IPS DF 6.9 (cell line): ENCODE data around the gene TMEM120A.

Source experiments
- DNase-seq: peaks from one replicate; pipeline ENCODE4 v3.0.0-alpha.2; 2013; ENCODE audit warnings: low read depth, low spot score
- H3K27ac ChIP-seq: one replicate; pipeline ENCODE4 v1.5.1; 2013; ENCODE audit warnings: low read length, control low read depth
- H3K27me3 ChIP-seq: 2 replicates; pipeline ENCODE4 v1.6.1; 2013; ENCODE audit warnings: mild to moderate bottlenecking, low read length; ENCODE audit not compliant: control insufficient read depth, insufficient read depth
- H3K36me3 ChIP-seq: 2 replicates; pipeline ENCODE4 v1.6.1; 2013; ENCODE audit warnings: low read length; ENCODE audit not compliant: control insufficient read depth, insufficient read depth
- H3K4me1 ChIP-seq: 2 replicates; pipeline ENCODE4 v1.6.1; 2013; ENCODE audit warnings: low read length; ENCODE audit not compliant: control insufficient read depth, insufficient read depth
- H3K4me3 ChIP-seq: 2 replicates; pipeline ENCODE4 v1.5.1; 2013; ENCODE audit warnings: mild to moderate bottlenecking, low read length
- H3K9me3 ChIP-seq: 2 replicates; pipeline ENCODE4 v1.6.1; 2013; ENCODE audit warnings: low read length, inconsistent platforms; ENCODE audit not compliant: control insufficient read depth, insufficient read depth
- WGBS: extraction: QIAGEN DNeasy Blood & Tissue Kit; methylation state at CpG from one replicate; pipeline ENCODE4 v1.1.7; 2013; ENCODE audit warnings: mixed read lengths, missing lambda C conversion rate; ENCODE audit not compliant: insufficient read length, insufficient coverage; 5-methylcytosine and 5-hydroxymethylcytosine counted together

The TMEM120A gene

DNA sequence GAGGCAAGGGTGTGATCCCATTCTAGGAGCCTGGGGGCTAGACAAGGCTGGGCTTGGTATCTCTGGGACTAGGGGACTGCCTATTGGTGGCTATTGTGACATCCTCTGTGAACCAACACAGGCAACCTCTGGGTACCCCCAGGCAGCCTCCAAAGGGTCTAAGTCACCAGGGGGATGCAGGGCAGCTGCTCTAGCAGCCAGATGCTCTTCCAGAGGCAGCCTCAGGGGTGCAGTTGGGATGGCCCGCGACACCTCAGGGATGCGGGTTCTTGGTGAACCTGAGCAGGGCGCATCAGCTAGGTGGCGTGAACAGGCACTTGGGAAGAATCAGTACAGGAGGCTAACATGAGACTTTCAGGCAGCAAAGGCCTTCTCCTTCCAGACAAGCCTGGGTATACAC is 1.6 kb upstream of the TMEM120A start:
- no peak for DNase-seq
- H3K27me3 ChIP-seq, result no peaks in the 10 kb centered on the region
- H3K27ac ChIP-seq, result no peak overlapping the region
- H3K4me1 ChIP-seq, result peaks cover under 1% of the 10 kb centered on the region; the same call in 1 of the 2 replicates
- no CpG with 5 or more reads among the region's 5 CpGs for WGBS
- 0 out of 2 replicates have a peak, but pooled peaks cover 4% of the 10 kb centered on the region for H3K36me3 ChIP-seq
- no peak overlapping the region for H3K4me3 ChIP-seq
- H3K9me3 ChIP-seq, result no peaks in the 10 kb centered on the region

DNA sequence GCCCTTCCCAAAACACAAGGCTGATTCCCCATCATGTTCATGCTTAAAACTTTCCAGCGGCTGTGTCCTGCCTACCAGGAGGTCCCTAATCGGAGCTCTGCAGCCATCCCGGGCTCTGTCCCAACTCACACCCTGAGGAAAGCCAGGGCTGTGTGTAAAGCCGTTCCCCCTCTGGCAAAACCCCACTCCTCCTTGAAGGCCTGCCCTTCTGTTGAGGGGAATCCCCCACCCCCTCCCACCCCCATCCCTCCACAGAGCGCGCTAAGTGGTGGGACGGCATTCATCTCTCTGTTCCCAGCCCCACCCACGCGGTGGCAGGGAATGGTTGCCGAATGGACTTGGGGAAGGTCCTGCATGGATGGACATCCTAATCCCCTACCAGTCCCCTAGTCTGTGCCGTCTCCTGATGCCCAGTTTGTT is 667 bp upstream of the TMEM120A start:
- no peaks in the 10 kb centered on the region for H3K36me3 ChIP-seq
- H3K4me3 ChIP-seq, result no peak overlapping the region; the same call in 1 of the 2 replicates
- no peaks in the 10 kb centered on the region for H3K27me3 ChIP-seq
- no peak for DNase-seq
- H3K4me1 ChIP-seq, result peaks cover 4% of the 10 kb centered on the region; the same call in 1 of the 2 replicates
- no peaks in the 10 kb centered on the region for H3K9me3 ChIP-seq
- H3K27ac ChIP-seq, result no peak overlapping the region
- no CpG with 5 or more reads among the region's 11 CpGs for WGBS

DNA sequence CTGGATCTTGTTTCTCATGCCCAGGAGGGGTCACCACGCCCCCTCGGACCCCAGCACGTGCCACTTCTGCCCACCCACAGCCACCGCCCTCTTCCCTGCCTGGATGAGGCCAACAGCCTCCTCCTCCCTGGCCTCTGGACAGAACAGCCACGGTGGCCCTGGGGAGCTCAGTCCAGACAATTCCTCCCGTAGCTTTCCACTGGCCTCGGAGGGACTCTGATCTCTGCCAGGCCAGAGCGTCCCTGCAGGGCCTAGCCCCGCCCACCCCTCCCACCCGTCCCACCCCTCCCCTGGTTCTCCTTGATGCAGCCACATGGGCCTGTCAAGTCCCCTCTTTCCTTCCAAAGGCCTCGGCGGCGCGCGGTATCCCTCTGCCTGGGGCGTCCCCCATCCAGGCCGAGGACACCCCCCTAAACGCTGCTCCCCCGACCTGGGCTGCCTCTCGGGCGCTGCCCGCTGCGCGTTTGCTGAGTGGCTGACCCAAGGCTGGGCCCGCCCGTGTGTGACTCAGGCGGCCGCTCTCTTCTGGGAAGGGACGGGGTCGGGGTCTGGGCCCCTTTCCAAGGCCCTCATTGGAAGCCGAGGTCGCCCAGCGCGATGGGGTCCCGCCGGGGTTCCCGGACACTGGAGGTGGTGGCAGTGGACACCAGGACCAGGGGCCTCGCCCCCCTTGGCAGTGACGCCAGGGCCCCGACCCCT is 557 bp downstream of the TMEM120A start:
- Histone ChIP-seq H3K36me3 (no peaks in the 10 kb centered on the region), H3K4me3 (peak overlapping the region; percentile 47), H3K9me3 (no peaks in the 10 kb centered on the region), H3K4me1 (peaks cover 14% of the 10 kb centered on the region), H3K27me3 (no peaks in the 10 kb centered on the region), H3K27ac (no peak overlapping the region)
- no peak for DNase-seq
- no CpG with 5 or more reads among the region's 40 CpGs for WGBS

DNA sequence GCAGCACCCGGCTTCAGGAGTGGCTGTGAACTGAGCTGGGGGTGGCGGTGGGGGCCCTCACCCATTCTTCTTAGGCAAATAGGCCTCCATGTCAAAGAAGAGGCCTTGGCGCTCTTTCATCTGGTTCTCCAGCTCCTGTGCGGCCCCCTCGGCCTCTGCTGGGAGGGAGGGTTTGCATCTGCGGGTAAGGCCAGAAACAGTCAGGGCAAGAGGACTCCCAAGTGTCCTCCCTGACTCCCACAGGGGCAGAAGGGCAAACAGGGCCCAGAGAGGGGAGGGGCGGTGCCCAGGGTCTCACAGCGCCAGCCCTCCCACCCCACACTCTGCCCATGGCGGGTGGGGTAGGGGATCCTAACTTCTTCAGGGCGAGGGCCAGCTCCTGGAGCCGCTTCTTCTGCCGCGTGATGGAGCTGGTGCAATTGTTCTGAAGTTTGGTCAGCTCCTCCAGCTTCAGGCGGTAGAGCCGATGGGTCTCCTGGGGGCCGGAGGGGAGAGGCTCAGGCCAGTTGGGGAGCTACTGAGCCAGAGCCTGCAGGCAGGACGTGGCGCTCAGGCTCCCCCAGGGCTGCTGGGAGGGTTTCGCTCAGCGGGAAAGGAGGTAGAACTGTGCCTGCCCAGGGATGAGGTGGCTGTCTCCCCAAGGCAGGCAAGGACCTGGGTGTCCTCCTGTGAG is 2.2 kb downstream of the TMEM120A start:
- no CpG with 5 or more reads among the region's 20 CpGs for WGBS
- no peak for DNase-seq
- no peaks in the 10 kb centered on the region for H3K9me3 ChIP-seq
- no peak overlapping the region for H3K4me3 ChIP-seq
- peaks cover 14% of the 10 kb centered on the region for H3K4me1 ChIP-seq
- H3K27me3 ChIP-seq, result no peaks in the 10 kb centered on the region
- H3K36me3 ChIP-seq, result peaks cover 5% of the 10 kb centered on the region; the same call in 1 of the 2 replicates
- no peak overlapping the region for H3K27ac ChIP-seq

DNA sequence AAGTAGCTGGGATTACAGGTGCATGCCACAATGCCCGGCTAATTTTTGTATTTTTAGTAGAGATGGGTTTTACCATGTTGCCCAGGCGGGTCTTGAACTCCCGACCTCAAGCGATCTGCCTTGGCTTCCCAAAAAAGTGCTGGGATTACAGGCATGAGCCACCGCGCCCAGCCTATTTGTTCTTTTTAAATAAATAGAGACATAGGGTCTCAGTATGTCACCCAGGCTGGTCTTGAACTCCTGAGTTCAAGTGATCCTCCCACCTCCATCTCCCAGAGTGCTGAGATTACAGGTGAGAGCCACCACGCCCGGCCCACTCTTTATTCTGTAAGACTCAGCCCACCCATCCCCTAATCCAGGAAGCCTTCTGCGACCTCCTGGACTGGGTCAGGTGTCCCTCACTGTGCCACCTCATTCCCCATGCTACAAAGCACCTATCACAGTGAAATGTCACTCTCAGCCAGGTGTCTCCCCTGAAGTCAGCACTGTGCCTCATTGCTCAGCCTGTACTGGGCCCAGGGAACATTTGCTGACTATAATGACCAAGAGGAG is 2.8 kb downstream of the TMEM120A start:
- H3K9me3 ChIP-seq, result no peaks in the 10 kb centered on the region
- no peak for DNase-seq
- H3K36me3 ChIP-seq, result peaks cover 9% of the 10 kb centered on the region; the same call in 1 of the 2 replicates
- no peaks in the 10 kb centered on the region for H3K27me3 ChIP-seq
- H3K4me3 ChIP-seq, result no peak overlapping the region
- no CpG with 5 or more reads among the region's 9 CpGs for WGBS
- no peak overlapping the region for H3K27ac ChIP-seq
- H3K4me1 ChIP-seq, result peaks cover 14% of the 10 kb centered on the region

DNA sequence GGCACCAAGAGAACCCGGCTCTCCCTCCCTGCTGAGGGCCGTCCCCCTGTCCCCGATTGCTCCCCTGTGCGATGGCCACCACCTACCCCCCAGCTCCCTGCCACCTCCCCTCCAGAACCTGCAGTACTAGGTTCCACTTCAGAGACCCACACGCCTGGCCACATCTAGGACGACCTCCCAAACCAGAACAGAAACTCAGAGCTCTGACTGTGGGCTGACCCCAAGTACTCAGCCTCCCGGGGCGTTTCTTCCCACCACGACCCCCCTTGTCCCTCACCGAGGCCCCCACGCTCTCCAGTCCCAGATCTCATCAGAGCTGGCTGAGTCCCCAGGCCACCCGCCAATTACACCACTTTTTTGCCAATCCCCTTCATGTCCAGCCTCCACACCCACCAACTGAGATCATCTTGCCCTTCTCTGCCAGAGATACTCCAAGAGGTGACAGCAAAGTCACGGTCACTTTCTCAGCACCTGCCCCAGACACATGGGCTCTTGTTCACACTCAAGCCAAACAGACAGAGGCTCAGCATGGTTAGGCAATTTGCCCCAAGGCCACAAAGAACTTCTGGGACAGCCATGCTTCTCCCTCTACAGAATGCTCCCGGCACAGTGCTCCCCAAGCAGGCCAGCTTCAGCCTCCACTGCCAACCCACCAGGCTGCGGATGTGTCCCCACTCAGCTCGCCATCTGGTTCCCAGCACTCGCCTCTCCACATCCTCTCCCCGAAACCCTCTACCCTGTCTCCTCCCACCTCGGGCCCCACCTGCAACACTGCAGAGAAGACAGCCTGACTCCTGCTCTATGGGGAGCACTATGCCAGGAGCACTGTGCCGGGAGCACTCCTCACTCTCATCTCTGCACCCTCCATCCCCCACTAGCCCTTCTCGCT is 4.7 kb downstream of the TMEM120A start:
- Histone ChIP-seq H3K27me3 (no peaks in the 10 kb centered on the region), H3K27ac (no peak overlapping the region), H3K4me3 (no peak overlapping the region), H3K36me3 (peaks cover 26% of the 10 kb centered on the region), H3K9me3 (no peaks in the 10 kb centered on the region), H3K4me1 (peaks cover 14% of the 10 kb centered on the region)
- DNase-seq, result no peak
- WGBS, result no CpG with 5 or more reads among the region's 21 CpGs

DNA sequence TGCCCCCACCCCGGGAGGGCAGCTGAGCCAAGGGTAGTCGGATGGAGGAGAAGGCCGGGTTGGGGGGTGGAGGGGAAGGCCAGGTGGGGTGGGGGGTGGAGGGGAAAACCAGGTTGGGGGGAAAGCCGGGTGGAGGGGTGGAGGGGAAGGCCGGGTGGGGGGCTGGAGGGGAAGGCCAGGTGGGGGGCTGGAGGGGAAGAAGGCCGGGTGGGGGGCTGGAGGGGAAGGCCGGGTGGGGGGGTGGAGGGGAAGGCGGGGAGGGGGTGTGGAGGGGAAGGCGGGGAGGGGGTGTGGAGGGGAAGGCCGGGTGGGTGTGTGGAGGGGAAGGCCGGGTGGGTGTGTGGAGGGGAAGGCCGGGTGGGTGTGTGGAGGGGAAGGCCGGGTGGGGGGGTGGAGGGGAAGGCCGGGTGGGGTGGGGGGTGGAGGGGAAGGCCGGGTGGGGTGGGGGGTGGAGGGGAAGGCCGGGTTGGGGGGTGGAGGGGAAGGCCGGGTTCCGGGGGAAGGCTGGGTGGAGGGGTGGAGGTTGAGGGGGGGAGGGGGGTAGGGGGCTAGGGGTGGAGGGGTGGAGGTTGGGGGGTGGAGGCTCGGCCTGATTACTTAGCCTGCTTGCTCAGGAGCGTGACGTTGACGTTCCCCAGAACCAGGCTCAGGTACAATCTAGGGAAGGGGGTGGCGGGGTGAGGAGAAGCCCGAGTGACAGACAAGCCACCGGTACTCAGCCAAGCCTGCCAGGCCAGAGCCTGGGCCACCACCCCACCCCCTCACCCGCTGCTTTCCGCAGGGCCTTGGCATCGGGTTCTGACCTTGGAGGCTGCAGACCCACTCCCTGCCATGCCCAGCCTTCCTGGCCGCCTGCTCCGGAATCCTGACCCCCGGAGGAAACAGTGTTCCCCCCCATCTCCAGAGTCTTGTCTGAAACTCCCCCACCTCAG is 5.6 kb downstream of the TMEM120A start:
- no peak overlapping the region for H3K27ac ChIP-seq

DNA sequence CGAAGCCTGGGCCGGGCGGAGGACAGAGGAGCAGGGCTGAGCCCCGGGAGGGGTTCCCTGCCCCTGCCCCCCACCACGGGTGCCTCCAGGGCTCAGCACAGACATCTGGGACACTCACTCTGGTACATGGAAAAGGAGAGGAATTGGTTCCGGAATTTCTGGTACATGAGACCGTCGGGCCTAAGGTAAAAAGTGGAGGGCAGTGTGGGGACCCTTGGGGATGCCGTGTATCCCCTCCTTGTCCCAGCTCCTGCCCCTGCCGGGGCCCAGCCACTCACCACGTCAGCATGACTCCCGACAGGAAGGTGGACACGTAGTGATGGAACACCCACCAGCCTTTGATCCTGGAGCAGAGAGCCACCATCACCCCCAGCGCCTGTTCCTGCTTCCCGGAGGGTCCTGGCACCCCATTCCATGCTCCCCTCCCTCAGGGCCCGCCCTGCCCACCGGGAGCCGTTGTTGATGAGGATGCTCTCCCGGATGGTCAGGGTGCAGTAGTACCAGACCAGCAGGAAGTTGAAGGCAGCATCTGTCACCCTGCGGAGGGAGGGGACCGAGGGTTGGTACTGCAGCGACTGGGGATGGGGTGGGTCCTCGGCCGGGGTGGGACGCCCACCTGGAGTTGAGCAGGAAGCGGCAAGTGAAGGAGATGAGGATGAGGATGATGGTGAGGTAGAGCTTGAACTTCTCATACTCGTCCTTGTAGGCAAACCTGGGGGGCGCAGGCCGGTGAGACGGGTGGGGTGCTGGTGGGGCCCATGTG is 6.4 kb downstream of the TMEM120A start:
- no CpG with 5 or more reads among the region's 30 CpGs for WGBS
- Histone ChIP-seq H3K27me3 (no peaks in the 10 kb centered on the region), H3K4me3 (no peak overlapping the region), H3K9me3 (no peaks in the 10 kb centered on the region), H3K4me1 (peaks cover 14% of the 10 kb centered on the region), H3K27ac (no peak overlapping the region), H3K36me3 (peaks cover 37% of the 10 kb centered on the region)
- DNase-seq, result no peak

More for the DNA sequence above, 5.6 kb downstream of the TMEM120A start:
- no CpG with 5 or more reads among the region's 31 CpGs for WGBS
- Histone ChIP-seq H3K36me3 (peaks cover 32% of the 10 kb centered on the region), H3K4me1 (peaks cover 14% of the 10 kb centered on the region), H3K27me3 (no peaks in the 10 kb centered on the region), H3K4me3 (no peak overlapping the region), H3K9me3 (no peaks in the 10 kb centered on the region)
- DNase-seq, result no peak
